Fibroblast of gingiva (primary cell): Measurements from ENCODE around the gene CEP41.
A peak's percentile ranks its signal among the peaks of the same experiment; 100 is the strongest.

ENCODE experiments used
- DNase-seq: peaks from one replicate; pipeline ENCODE4 v3.0.0-alpha.2; 2011; ENCODE audit warnings: low read depth

Gene CEP41

GRCh38 chr7:130350945-130351790, 89.6 kb downstream of the CEP41 start:
- DNase-seq: no peak

GRCh38 chr7:130349911-130350782, 90.7 kb downstream of the CEP41 start:
- DNase-seq: peak; percentile 22

GRCh38 chr7:130346941-130347340, 93.9 kb downstream of the CEP41 start:
- no peak for DNase-seq

- DNase-seq: no peak
Observed at GRCh38 chr7:130346177-130346905, 94.5 kb downstream of the CEP41 start.

- DNase-seq: no peak
Observed at GRCh38 chr7:130345725-130346124, 95.1 kb downstream of the CEP41 start.

- DNase-seq: no peak
Observed at GRCh38 chr7:130345136-130345535, 95.7 kb downstream of the CEP41 start.

GRCh38 chr7:130344271-130344866, 96.4 kb downstream of the CEP41 start, which contains the start of gene CPA5:
Gene CPA5 (plus strand): TSS chr7:130344816. CDS start chr7:130346486, 1,670 bp downstream.
- no peak for DNase-seq
